ENCODE results near the gene ABHD15. TPM values are rescaled to one million over a fixed set of nuclear protein-coding genes. Genes with fewer than 3 reads are reported as not detected.

Gene ABHD15
- total RNA-seq, 1 experiment from 2014 or later, result 8.2 TPM

GRCh38 chr17:29563816-29564215, 3.0 kb downstream of the ABHD15 start:
- Histone ChIP-seq H3K9me2 (ENCODE audit: insufficient read depth) (no peaks in the 10 kb centered on the region), H3K4me3 (replicated peaks in 1 of 2; ENCODE audit: low read depth in 1 of 2, low read length in 2 of 2) (no peak overlapping the region), H3K27me3 (ENCODE audit: insufficient read depth, low read length) (no peaks in the 10 kb centered on the region), H4K20me1 (ENCODE audit: insufficient read depth) (no peaks in the 10 kb centered on the region), H2AFZ (ENCODE audit: low read depth, low read length, poor library complexity, severe bottlenecking) (no peak overlapping the region), H3K9ac (ENCODE audit: low read length) (no peak overlapping the region), H3K27ac (ENCODE audit: low read depth, low read length) (no peak overlapping the region), H3K36me3 (ENCODE audit: control insufficient read depth in 1 of 2, insufficient read depth in 2 of 2, low read length in 2 of 2) (peaks cover 3 to 4% of the 10 kb centered on the region in 2 experiments; a peak in 1 of 4 replicates), H3K4me1 (ENCODE audit: control insufficient read depth in 1 of 2, insufficient read depth in 2 of 2, low read length in 2 of 2) (peaks cover 10 to 19% of the 10 kb centered on the region in 2 experiments), H3K79me2 (ENCODE audit: insufficient read depth, low read length) (peaks cover 10% of the 10 kb centered on the region; the same call in 1 of the 2 replicates), H3K9me3 (ENCODE audit: control insufficient read depth in 1 of 2, insufficient read depth in 1 of 2, low read depth in 1 of 2, low read length in 2 of 2) (no peaks in the 10 kb centered on the region), H3K4me2 (ENCODE audit: low read length) (no peak overlapping the region)
- CTCF ChIA-PET, result interaction anchor here (1.0 to 1.3 kb wide), 2 partner anchors 54 to 194 kb away, joined by 3 to 5 read pairs; no protein-coding TSS in a partner anchor
- ATAC-seq (no peak), DNase-seq (ENCODE audit: low read depth, low spot score) (no peak)
- intact Hi-C loops (cut with micrococcal nuclease), result no loop called here
- BruUV-seq (replicated peaks), result no TSS peak
- no peak for TF ChIP-seq CBX3 (IDR thresholded peaks at IDR 0.05; ENCODE audit: low read depth)
- TF ChIP-seq REST (IDR thresholded peaks at IDR 0.05; ENCODE audit: low read depth), result no peak
- TF ChIP-seq, protein P1, sequence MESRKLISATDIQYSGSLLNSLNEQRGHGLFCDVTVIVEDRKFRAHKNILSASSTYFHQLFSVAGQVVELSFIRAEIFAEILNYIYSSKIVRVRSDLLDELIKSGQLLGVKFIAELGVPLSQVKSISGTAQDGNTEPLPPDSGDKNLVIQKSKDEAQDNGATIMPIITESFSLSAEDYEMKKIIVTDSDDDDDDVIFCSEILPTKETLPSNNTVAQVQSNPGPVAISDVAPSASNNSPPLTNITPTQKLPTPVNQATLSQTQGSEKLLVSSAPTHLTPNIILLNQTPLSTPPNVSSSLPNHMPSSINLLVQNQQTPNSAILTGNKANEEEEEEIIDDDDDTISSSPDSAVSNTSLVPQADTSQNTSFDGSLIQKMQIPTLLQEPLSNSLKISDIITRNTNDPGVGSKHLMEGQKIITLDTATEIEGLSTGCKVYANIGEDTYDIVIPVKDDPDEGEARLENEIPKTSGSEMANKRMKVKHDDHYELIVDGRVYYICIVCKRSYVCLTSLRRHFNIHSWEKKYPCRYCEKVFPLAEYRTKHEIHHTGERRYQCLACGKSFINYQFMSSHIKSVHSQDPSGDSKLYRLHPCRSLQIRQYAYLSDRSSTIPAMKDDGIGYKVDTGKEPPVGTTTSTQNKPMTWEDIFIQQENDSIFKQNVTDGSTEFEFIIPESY (IDR thresholded peaks at IDR 0.05; ENCODE audit: extremely low read depth, insufficient replicate concordance, low read length), result no peak
- TF ChIP-seq FOSL1 (IDR thresholded peaks at IDR 0.05; ENCODE audit: low read depth), result no peak
- no peak for TF ChIP-seq CEBPB (IDR thresholded peaks at IDR 0.05; ENCODE audit: low read depth)
- no peak for TF ChIP-seq SRF (IDR thresholded peaks at IDR 0.05; ENCODE audit: low read depth)
- no peak for TF ChIP-seq SP1 (IDR thresholded peaks at IDR 0.05; ENCODE audit: low read depth)
- no peak for TF ChIP-seq SIN3A (IDR thresholded peaks at IDR 0.05; ENCODE audit: low read depth)
- TF ChIP-seq TCF7L2 (IDR thresholded peaks at IDR 0.05; ENCODE audit: borderline replicate concordance, extremely low read depth, insufficient read depth, insufficient read length), result no peak
- no peak for TF ChIP-seq ZNF274 (IDR thresholded peaks at IDR 0.05; ENCODE audit: low read depth, low read length)
- no peak for TF ChIP-seq POLR2AphosphoS5 (IDR thresholded peaks at IDR 0.05; ENCODE audit: low read depth, low read length)
- TF ChIP-seq YY1 (IDR thresholded peaks at IDR 0.05; ENCODE audit: extremely low read depth, insufficient replicate concordance, low read depth, low read length), result no peak
- TF ChIP-seq, protein P2, sequence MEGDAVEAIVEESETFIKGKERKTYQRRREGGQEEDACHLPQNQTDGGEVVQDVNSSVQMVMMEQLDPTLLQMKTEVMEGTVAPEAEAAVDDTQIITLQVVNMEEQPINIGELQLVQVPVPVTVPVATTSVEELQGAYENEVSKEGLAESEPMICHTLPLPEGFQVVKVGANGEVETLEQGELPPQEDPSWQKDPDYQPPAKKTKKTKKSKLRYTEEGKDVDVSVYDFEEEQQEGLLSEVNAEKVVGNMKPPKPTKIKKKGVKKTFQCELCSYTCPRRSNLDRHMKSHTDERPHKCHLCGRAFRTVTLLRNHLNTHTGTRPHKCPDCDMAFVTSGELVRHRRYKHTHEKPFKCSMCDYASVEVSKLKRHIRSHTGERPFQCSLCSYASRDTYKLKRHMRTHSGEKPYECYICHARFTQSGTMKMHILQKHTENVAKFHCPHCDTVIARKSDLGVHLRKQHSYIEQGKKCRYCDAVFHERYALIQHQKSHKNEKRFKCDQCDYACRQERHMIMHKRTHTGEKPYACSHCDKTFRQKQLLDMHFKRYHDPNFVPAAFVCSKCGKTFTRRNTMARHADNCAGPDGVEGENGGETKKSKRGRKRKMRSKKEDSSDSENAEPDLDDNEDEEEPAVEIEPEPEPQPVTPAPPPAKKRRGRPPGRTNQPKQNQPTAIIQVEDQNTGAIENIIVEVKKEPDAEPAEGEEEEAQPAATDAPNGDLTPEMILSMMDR (IDR thresholded peaks at IDR 0.05 in 2 of 3, conservative IDR thresholded peaks at IDR 0.05 in 1 of 3; ENCODE audit: borderline replicate concordance in 1 of 3, insufficient read depth in 1 of 3, low read depth in 2 of 3, low read length in 2 of 3), result no peak
- no peak for TF ChIP-seq ZFX (IDR thresholded peaks at IDR 0.05)
- POLR2A ChIA-PET, result no interaction called here
- RAD21 ChIA-PET (ENCODE audit: low non-redundant PET in 1 of 2, low total read pairs in 2 of 2, uncharacterized antibody in 2 of 2, unreplicated experiment in 2 of 2), result no interaction called here

Data from HCT116 (cell line).